Measurements from ENCODE around the gene HOXD4.

HOXD4 gene

GRCh38 chr2:176128172-176128981 lies 23.0 kb upstream of the HOXD4 start:
- DNase-seq: no peak

- peak; percentile 34 for DNase-seq
Measured at GRCh38 chr2:176128982-176129796, 22.2 kb upstream of the HOXD4 start, which contains the start of gene HOXD8. TSS of gene HOXD8 (plus strand) at chr2:176129705. CDS start at chr2:176130367, 662 bp downstream.

GRCh38 chr2:176129813-176130146 lies 21.6 kb upstream of the HOXD4 start:
- no peak for DNase-seq

GRCh38 chr2:176130147-176130956 lies 21.0 kb upstream of the HOXD4 start:
- DNase-seq: peak; percentile 29

- no peak for DNase-seq
Measured at GRCh38 chr2:176130957-176131847, 20.1 kb upstream of the HOXD4 start.

GRCh38 chr2:176131848-176132158 lies 19.5 kb upstream of the HOXD4 start:
- DNase-seq: no peak

GRCh38 chr2:176132205-176133171 lies 18.9 kb upstream of the HOXD4 start:
- no peak for DNase-seq

GRCh38 chr2:176133389-176133788 lies 18.0 kb upstream of the HOXD4 start:
- no peak for DNase-seq

- no peak for DNase-seq
Measured at GRCh38 chr2:176134035-176134434, 17.3 kb upstream of the HOXD4 start.

- peak; percentile 49 for DNase-seq
Measured at GRCh38 chr2:176135035-176135440, 16.3 kb upstream of the HOXD4 start.

- DNase-seq: no peak
Measured at GRCh38 chr2:176136374-176137251, 14.7 kb upstream of the HOXD4 start.

GRCh38 chr2:176137252-176137580 lies 14.1 kb upstream of the HOXD4 start:
- no peak for DNase-seq

GRCh38 chr2:176137906-176138305 lies 13.4 kb upstream of the HOXD4 start:
- DNase-seq: no peak

GRCh38 chr2:176138526-176138922 lies 12.8 kb upstream of the HOXD4 start:
- peak; percentile 60 for DNase-seq

- DNase-seq: peak; percentile 58
Measured at GRCh38 chr2:176138923-176139660, 12.3 kb upstream of the HOXD4 start.

GRCh38 chr2:176139661-176140512 lies 11.5 kb upstream of the HOXD4 start:
- peak; percentile 29 for DNase-seq

- peak; percentile 60 for DNase-seq
Measured at GRCh38 chr2:176140513-176141317, 10.6 kb upstream of the HOXD4 start.

GRCh38 chr2:176142281-176142680 lies 9.1 kb upstream of the HOXD4 start:
- DNase-seq: no peak
